ENCODE measurements around the gene ZNF608.

The ZNF608 gene

GRCh38 chr5:124728968-124729332, 17.5 kb downstream of the ZNF608 start:
- ATAC-seq, result no peak

GRCh38 chr5:124728331-124728967, 18.0 kb downstream of the ZNF608 start:
- no peak for ATAC-seq
- TF ChIP-seq GLIS3 (CRISPR knock-in tag; IDR thresholded peaks at IDR 0.05), result no peak

More at GRCh38 chr5:124728968-124729332, 17.5 kb downstream of the ZNF608 start:
- TF ChIP-seq RARB (CRISPR knock-in tag; IDR thresholded peaks at IDR 0.05) (no peak), ZFP3 (CRISPR knock-in tag; IDR thresholded peaks at IDR 0.05) (no peak), TSHZ2 (CRISPR knock-in tag; IDR thresholded peaks at IDR 0.05) (no peak), CREB5 (CRISPR knock-in tag; IDR thresholded peaks at IDR 0.05; ENCODE audit: low read depth) (no peak), ESRRG (CRISPR knock-in tag; IDR thresholded peaks at IDR 0.05) (no peak), CSRNP3 (CRISPR knock-in tag; IDR thresholded peaks at IDR 0.05) (no peak), CSDC2 (CRISPR knock-in tag; IDR thresholded peaks at IDR 0.05) (no peak), BACH2 (CRISPR knock-in tag; IDR thresholded peaks at IDR 0.05; ENCODE audit: borderline replicate concordance) (no peak), OSR1 (CRISPR knock-in tag; IDR thresholded peaks at IDR 0.05) (no peak), TOX (CRISPR knock-in tag; IDR thresholded peaks at IDR 0.05; ENCODE audit: borderline replicate concordance) (no peak), ZNF70 (CRISPR knock-in tag; IDR thresholded peaks at IDR 0.05) (no peak)

GRCh38 chr5:124726631-124727362, 19.6 kb downstream of the ZNF608 start:
- no peak for ATAC-seq
- no peak for TF ChIP-seq TOX (CRISPR knock-in tag; IDR thresholded peaks at IDR 0.05; ENCODE audit: borderline replicate concordance)
- no peak for TF ChIP-seq ARNTL (CRISPR knock-in tag; IDR thresholded peaks at IDR 0.05; ENCODE audit: borderline replicate concordance, low read depth)
- no peak for TF ChIP-seq ZNF70 (CRISPR knock-in tag; IDR thresholded peaks at IDR 0.05)
- no peak for TF ChIP-seq PATZ1 (CRISPR knock-in tag; IDR thresholded peaks at IDR 0.05; ENCODE audit: borderline replicate concordance)
- TF ChIP-seq ESRRG (CRISPR knock-in tag; IDR thresholded peaks at IDR 0.05), result no peak
- TF ChIP-seq TSHZ2 (CRISPR knock-in tag; IDR thresholded peaks at IDR 0.05), result no peak
- no peak for TF ChIP-seq CREB5 (CRISPR knock-in tag; IDR thresholded peaks at IDR 0.05; ENCODE audit: low read depth)
- no peak for TF ChIP-seq ISL1 (CRISPR knock-in tag; IDR thresholded peaks at IDR 0.05)
- no peak for TF ChIP-seq ZFP30 (CRISPR knock-in tag; IDR thresholded peaks at IDR 0.05)
- TF ChIP-seq RARB (CRISPR knock-in tag; IDR thresholded peaks at IDR 0.05), result no peak
- no peak for TF ChIP-seq ZNF565 (CRISPR knock-in tag; conservative IDR thresholded peaks at IDR 0.05; ENCODE audit: low read depth)
- TF ChIP-seq BACH2 (CRISPR knock-in tag; IDR thresholded peaks at IDR 0.05; ENCODE audit: borderline replicate concordance), result no peak

All from SK-N-SH treated with all-trans-retinoic acid at 6 μM for 48 hours (cell line).